ENCODE data around the gene PPP4R3B. TPM values are rescaled to one million over a fixed set of nuclear protein-coding genes. Genes with fewer than 3 reads are reported as not detected.
A peak's percentile ranks its signal among the peaks of the same experiment; 100 is the strongest.
"Not testable (repeated sequence)": the region's sequence is repeated elsewhere in the genome, so short reads cannot be mapped to it uniquely, and the experiment has no call there.

The PPP4R3B gene
- total and polyA plus RNA-seq, 3 experiments from 2014 or later: 83.0 to 94.0 (median 87.4) TPM

DNA sequence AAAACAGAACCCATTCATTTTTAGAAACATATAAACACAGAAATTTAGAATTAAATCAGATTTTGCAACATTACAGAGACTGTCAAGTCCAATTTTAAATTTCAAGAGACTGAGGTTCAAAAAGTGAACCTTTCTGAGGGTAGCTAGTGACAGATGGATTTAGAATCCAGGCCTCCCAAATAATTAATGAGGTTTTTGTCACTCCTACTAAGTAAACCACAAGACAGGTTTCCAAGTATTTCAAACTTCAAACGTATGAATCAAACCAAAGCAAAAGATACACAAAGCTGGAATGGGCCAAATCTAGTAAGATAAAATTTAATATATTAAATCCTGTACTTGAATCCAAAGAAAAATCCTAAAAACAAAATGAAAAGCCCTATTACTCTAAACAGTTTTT, 25.3 kb downstream of the PPP4R3B start:
- ChIA-PET POLR2A (interaction anchor here (0.6 kb wide), 1 partner anchor 25 kb away, joined by 3 read pairs; no protein-coding TSS in a partner anchor), CTCF (interaction anchor here (0.9 kb wide), 1 partner anchor 9 kb away, joined by 3 read pairs; no protein-coding TSS in a partner anchor)
- Mint-ChIP-seq H3K27me3 (no peaks in the 10 kb centered on the region), H3K4me3 (no peak overlapping the region), H3K4me1 (peaks cover 45 to 72% (median 50%) of the 10 kb centered on the region in 3 donors), H3K27ac (peak overlapping the region in 4 of 8 donors; percentile 40 to 63 (median 48)), H3K36me3 (peaks cover 0 to 56% (median 10%) of the 10 kb centered on the region in 3 donors), H3K9me3 (peaks cover 0 to 2% (median 0%) of the 10 kb centered on the region in 5 donors)
- Histone ChIP-seq H3K4me1 (ENCODE audit: insufficient read depth, low read length) (peaks cover 25% of the 10 kb centered on the region), H3K4me3 (ENCODE audit: low read length) (no peak overlapping the region), H3K27me3 (ENCODE audit: insufficient read depth, low read length, poor library complexity, severe bottlenecking) (no peaks in the 10 kb centered on the region), H3K9me3 (ENCODE audit: low read length) (no peaks in the 10 kb centered on the region), H3K36me3 (ENCODE audit: insufficient read depth, low read length) (peaks cover 12% of the 10 kb centered on the region), H3K27ac (ENCODE audit: low read depth, low read length) (no peak overlapping the region)
- no peak for DNase-seq

GRCh38 chr2:55590810-55591440, 26.5 kb downstream of the PPP4R3B start:
- CTCF ChIA-PET: no interaction called here
- Histone ChIP-seq H3K4me1 (ENCODE audit: insufficient read depth, low read length) (peaks cover 25% of the 10 kb centered on the region), H3K36me3 (ENCODE audit: insufficient read depth, low read length) (peaks cover 12% of the 10 kb centered on the region), H3K4me3 (ENCODE audit: low read length) (no peak overlapping the region), H3K27ac (ENCODE audit: low read depth, low read length) (no peak overlapping the region), H3K27me3 (ENCODE audit: insufficient read depth, low read length, poor library complexity, severe bottlenecking) (no peaks in the 10 kb centered on the region), H3K9me3 (ENCODE audit: low read length) (no peaks in the 10 kb centered on the region)
- Mint-ChIP-seq H3K4me3 (peak overlapping the region in 2 of 7 donors; percentile 19 to 49), H3K9me3 (no peaks in the 10 kb centered on the region), H3K27me3 (no peaks in the 10 kb centered on the region), H3K27ac (peak overlapping the region in 6 of 8 donors; percentile 32 to 63 (median 44)), H3K4me1 (peaks cover 46 to 69% (median 54%) of the 10 kb centered on the region in 3 donors), H3K36me3 (peaks cover 0 to 57% (median 10%) of the 10 kb centered on the region in 3 donors)
- no peak for DNase-seq
- POLR2A ChIA-PET: no interaction called here

- H3K36me3 Mint-ChIP-seq: peaks cover 4 to 72% (median 12%) of the 10 kb centered on the region in 3 donors
- H3K27me3 ChIP-seq (ENCODE audit: insufficient read depth, low read length, poor library complexity, severe bottlenecking): no peaks in the 10 kb centered on the region
- H3K4me3 Mint-ChIP-seq: no peak overlapping the region
- H3K4me1 Mint-ChIP-seq: peaks cover 30 to 66% (median 50%) of the 10 kb centered on the region in 3 donors
- CTCF ChIA-PET: no interaction called here
- no peak overlapping the region for H3K27ac ChIP-seq (ENCODE audit: low read depth, low read length)
- POLR2A ChIA-PET: no interaction called here
- H3K9me3 ChIP-seq (ENCODE audit: low read length): no peaks in the 10 kb centered on the region
- DNase-seq: no peak
- no peaks in the 10 kb centered on the region for H3K9me3 Mint-ChIP-seq
- no peaks in the 10 kb centered on the region for H3K27me3 Mint-ChIP-seq
- H3K4me1 ChIP-seq (ENCODE audit: insufficient read depth, low read length): no peaks in the 10 kb centered on the region
- peaks cover 13% of the 10 kb centered on the region for H3K36me3 ChIP-seq (ENCODE audit: insufficient read depth, low read length)
- H3K4me3 ChIP-seq (ENCODE audit: low read length): no peak overlapping the region
- peak overlapping the region in 2 of 8 donors; percentile 40 to 71 for H3K27ac Mint-ChIP-seq
These were observed 31.9 kb downstream of the PPP4R3B start for GRCh38 chr2:55585451-55586080.

- Mint-ChIP-seq H3K27ac (peak overlapping the region in 5 of 8 donors; percentile 61 to 90 (median 73)), H3K4me1 (peaks cover 24 to 47% (median 35%) of the 10 kb centered on the region in 3 donors), H3K4me3 (peak overlapping the region in 1 of 7 donors; percentile 23), H3K27me3 (no peaks in the 10 kb centered on the region), H3K9me3 (no peaks in the 10 kb centered on the region), H3K36me3 (peaks cover 4 to 80% (median 12%) of the 10 kb centered on the region in 3 donors)
- no peak overlapping the region for H3K27ac ChIP-seq (ENCODE audit: low read depth, low read length)
- H3K4me1 ChIP-seq (ENCODE audit: insufficient read depth, low read length): no peaks in the 10 kb centered on the region
- ChIA-PET POLR2A (no interaction called here), CTCF (no interaction called here)
- peaks cover 13% of the 10 kb centered on the region for H3K36me3 ChIP-seq (ENCODE audit: insufficient read depth, low read length)
- H3K9me3 ChIP-seq (ENCODE audit: low read length): no peaks in the 10 kb centered on the region
- no peak for DNase-seq
- H3K27me3 ChIP-seq (ENCODE audit: insufficient read depth, low read length, poor library complexity, severe bottlenecking): no peaks in the 10 kb centered on the region
- no peak overlapping the region for H3K4me3 ChIP-seq (ENCODE audit: low read length)
These were observed 35.4 kb downstream of the PPP4R3B start for GRCh38 chr2:55581874-55582547.

GRCh38 chr2:55581435-55581834, 36.0 kb downstream of the PPP4R3B start:
- Mint-ChIP-seq H3K4me1 (peaks cover 20 to 42% (median 32%) of the 10 kb centered on the region in 3 donors), H3K36me3 (peaks cover 4 to 78% (median 15%) of the 10 kb centered on the region in 3 donors), H3K27me3 (no peaks in the 10 kb centered on the region), H3K9me3 (no peaks in the 10 kb centered on the region), H3K4me3 (peak overlapping the region in 1 of 7 donors; percentile 23), H3K27ac (peak overlapping the region in 6 of 8 donors; percentile 61 to 90 (median 75))
- H3K4me1 ChIP-seq (ENCODE audit: insufficient read depth, low read length): no peaks in the 10 kb centered on the region
- no peaks in the 10 kb centered on the region for H3K9me3 ChIP-seq (ENCODE audit: low read length)
- no peaks in the 10 kb centered on the region for H3K27me3 ChIP-seq (ENCODE audit: insufficient read depth, low read length, poor library complexity, severe bottlenecking)
- H3K27ac ChIP-seq (ENCODE audit: low read depth, low read length): no peak overlapping the region
- ChIA-PET POLR2A (no interaction called here), CTCF (no interaction called here)
- no peak overlapping the region for H3K4me3 ChIP-seq (ENCODE audit: low read length)
- DNase-seq: no peak
- H3K36me3 ChIP-seq (ENCODE audit: insufficient read depth, low read length): peaks cover 18% of the 10 kb centered on the region

DNA sequence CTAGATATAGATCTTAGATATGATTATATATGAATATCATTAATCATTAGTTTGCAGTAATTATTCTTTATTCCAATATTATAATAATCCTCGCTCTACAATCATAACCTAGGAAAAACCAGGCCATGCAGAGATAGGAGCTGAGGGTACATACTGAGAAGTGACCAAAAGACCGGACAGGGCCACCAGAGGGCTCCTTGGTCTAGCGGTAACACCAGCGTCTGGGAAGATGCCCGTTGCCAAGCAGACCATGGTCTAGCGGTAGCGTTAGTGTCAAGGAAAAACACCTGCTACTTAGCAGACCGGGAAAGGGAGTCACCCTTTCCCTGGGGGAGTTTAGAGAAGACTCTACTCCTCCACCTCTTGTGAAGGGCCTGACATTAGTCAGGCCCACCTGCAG, 48.4 kb downstream of the PPP4R3B start:
- H3K27ac ChIP-seq (ENCODE audit: low read depth, low read length); CTCF ChIA-PET; H3K27me3 Mint-ChIP-seq; POLR2A ChIA-PET; H3K4me3 ChIP-seq (ENCODE audit: low read length); H3K9me3 Mint-ChIP-seq; H3K9me3 ChIP-seq (ENCODE audit: low read length); H3K27me3 ChIP-seq (ENCODE audit: insufficient read depth, low read length, poor library complexity, severe bottlenecking); H3K4me3 Mint-ChIP-seq; DNase-seq: not testable (repeated sequence)
- Mint-ChIP-seq H3K4me1 (peaks cover 26 to 46% (median 30%) of the 10 kb centered on the region in 3 donors), H3K27ac (peak overlapping the region in 1 of 8 donors; percentile 43), H3K36me3 (peaks cover 4 to 75% (median 18%) of the 10 kb centered on the region in 3 donors)
- H3K36me3 ChIP-seq (ENCODE audit: insufficient read depth, low read length): peaks cover 17% of the 10 kb centered on the region
- H3K4me1 ChIP-seq (ENCODE audit: insufficient read depth, low read length): peaks cover 15% of the 10 kb centered on the region

DNA sequence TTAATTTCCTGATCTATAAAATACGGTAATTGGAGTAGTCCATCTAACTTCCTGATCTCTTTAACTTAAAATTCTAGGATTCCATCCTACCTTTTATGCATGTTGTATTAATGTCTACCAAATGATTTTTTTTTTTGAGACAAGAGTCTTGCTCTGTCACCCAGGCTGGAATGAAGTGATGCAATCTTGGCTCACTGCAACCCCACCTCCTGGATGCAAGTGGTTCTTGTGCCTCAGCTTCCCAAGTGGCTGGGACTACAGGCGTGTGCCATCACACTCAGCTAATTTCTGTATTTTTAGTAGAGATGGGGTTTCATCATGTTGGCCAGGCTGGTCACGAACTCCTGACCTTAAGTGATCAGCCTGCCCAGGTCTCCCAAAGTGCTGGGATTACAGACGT, 50.1 kb downstream of the PPP4R3B start:
- Histone ChIP-seq H3K36me3 (ENCODE audit: insufficient read depth, low read length) (peaks cover 34% of the 10 kb centered on the region), H3K4me3 (ENCODE audit: low read length) (no peak overlapping the region), H3K27ac (ENCODE audit: low read depth, low read length) (no peak overlapping the region), H3K9me3 (ENCODE audit: low read length) (no peaks in the 10 kb centered on the region), H3K4me1 (ENCODE audit: insufficient read depth, low read length) (peaks cover 15% of the 10 kb centered on the region), H3K27me3 (ENCODE audit: insufficient read depth, low read length, poor library complexity, severe bottlenecking) (no peaks in the 10 kb centered on the region)
- Mint-ChIP-seq H3K27me3 (no peaks in the 10 kb centered on the region), H3K4me1 (peaks cover 26 to 51% (median 26%) of the 10 kb centered on the region in 3 donors), H3K36me3 (peaks cover 10 to 74% (median 22%) of the 10 kb centered on the region in 3 donors), H3K9me3 (no peaks in the 10 kb centered on the region), H3K4me3 (no peak overlapping the region), H3K27ac (peak overlapping the region in 5 of 8 donors; percentile 23 to 79 (median 45))
- POLR2A ChIA-PET: interaction anchor here (0.7 kb wide), 1 partner anchor 25 kb away, joined by 3 read pairs; no protein-coding TSS in a partner anchor
- CTCF ChIA-PET: no interaction called here
- no peak for DNase-seq

- Mint-ChIP-seq H3K27ac (peak overlapping the region in 7 of 8 donors; percentile 2 to 75 (median 43)), H3K36me3 (peaks cover 23 to 84% (median 25%) of the 10 kb centered on the region in 3 donors), H3K9me3 (no peaks in the 10 kb centered on the region), H3K4me3 (peak overlapping the region in 2 of 7 donors; percentile 7 to 22), H3K27me3 (no peaks in the 10 kb centered on the region), H3K4me1 (peaks cover 26 to 56% (median 26%) of the 10 kb centered on the region in 3 donors)
- POLR2A ChIA-PET: no interaction called here
- no peaks in the 10 kb centered on the region for H3K27me3 ChIP-seq (ENCODE audit: insufficient read depth, low read length, poor library complexity, severe bottlenecking)
- CTCF ChIA-PET: no interaction called here
- DNase-seq: peak in 2 of 5 donors; percentile 15 to 45
- H3K4me3 ChIP-seq (ENCODE audit: low read length): no peak overlapping the region
- peaks cover 15% of the 10 kb centered on the region for H3K4me1 ChIP-seq (ENCODE audit: insufficient read depth, low read length)
- no peak overlapping the region for H3K27ac ChIP-seq (ENCODE audit: low read depth, low read length)
- H3K36me3 ChIP-seq (ENCODE audit: insufficient read depth, low read length): peaks cover 41% of the 10 kb centered on the region
- H3K9me3 ChIP-seq (ENCODE audit: low read length): no peaks in the 10 kb centered on the region
These were observed 51.8 kb downstream of the PPP4R3B start for GRCh38 chr2:55565613-55566012.
